SU-DHL-6 (cell line): ENCODE measurements around the gene MYO10.

Experiments used
- H2AFZ ChIP-seq: fragments of 200-600 bp; sonication (generic); 2 replicates; pipeline ENCODE4 v1.6.1; 2014; ENCODE audit warnings: low read depth, mild to moderate bottlenecking, moderate library complexity, mixed read lengths, antibody characterized with exemption, low read length; ENCODE audit not compliant: severe bottlenecking
- H3F3A ChIP-seq: fragments of 200-600 bp; shearing (Covaris generic); 2 replicates; pipeline ENCODE4 v1.6.0; 2016; ENCODE audit warnings: antibody characterized with exemption, mild to moderate bottlenecking; ENCODE audit not compliant: insufficient read depth
- H3K27ac ChIP-seq: fragments of 200-600 bp; sonication (generic); 2 replicates; pipeline ENCODE4 v1.5.1; 2016; ENCODE audit warnings: low read depth, mild to moderate bottlenecking, low read length, moderate library complexity, mixed read lengths
- H3K27me3 ChIP-seq: fragments of 200-600 bp; sonication (generic), shearing (Covaris generic); 2 replicates; pipeline ENCODE4 v1.6.0; 2014; ENCODE audit warnings: mild to moderate bottlenecking, low read length
- H3K36me3 ChIP-seq: fragments of 200-600 bp; sonication (generic); 2 replicates; pipeline ENCODE4 v1.6.1; 2014; ENCODE audit warnings: mild to moderate bottlenecking, low read length, mixed read lengths
- H3K4me2 ChIP-seq: fragments of 300-600, 200-600 bp; shearing (Covaris generic), sonication (generic); 2 replicates; pipeline ENCODE4 v1.6.0; 2014; ENCODE audit warnings: low read length, low read depth, mild to moderate bottlenecking; ENCODE audit not compliant: poor library complexity, severe bottlenecking
- H3K4me3 ChIP-seq: fragments of 200-600 bp; sonication (generic); 2 replicates; pipeline ENCODE4 v1.5.1; 2014; ENCODE audit warnings: antibody characterized with exemption, low read length, mild to moderate bottlenecking, mixed read lengths; ENCODE audit not compliant: insufficient read depth, poor library complexity, severe bottlenecking
- H3K79me2 ChIP-seq: fragments of 200-600 bp; sonication (generic); 2 replicates; pipeline ENCODE4 v1.6.1; 2014; ENCODE audit warnings: mild to moderate bottlenecking, low read length, moderate library complexity; ENCODE audit not compliant: insufficient read depth
- H3K9ac ChIP-seq: fragments of 200-600 bp; sonication (generic); 2 replicates; pipeline ENCODE4 v1.7.0; 2014; ENCODE audit warnings: mild to moderate bottlenecking, low read length
- H3K9me2 ChIP-seq: fragments of 200-600 bp; sonication (generic); replicated peaks from 2 replicates; pipeline ENCODE4 v1.6.1; 2014; ENCODE audit warnings: low read length; ENCODE audit not compliant: insufficient read depth
- H3K9me3 ChIP-seq: fragments of 200-600 bp; sonication (generic); 2 replicates; pipeline ENCODE4 v1.6.1; 2014; ENCODE audit warnings: low read length, mixed read lengths; ENCODE audit not compliant: insufficient read depth
- H4K20me1 ChIP-seq: fragments of 200-600 bp; sonication (generic); 2 replicates; pipeline ENCODE4 v1.6.1; 2014; ENCODE audit warnings: low read depth, mild to moderate bottlenecking, antibody characterized with exemption, low read length, moderate library complexity, mixed read lengths
- EZH2phosphoT487 ChIP-seq: fragments of 200-600 bp; sonication (generic), shearing (Covaris generic); conservative IDR thresholded peaks from 2 replicates; pipeline ENCODE4 v1.6.1; 2018; ENCODE audit warnings: mild to moderate bottlenecking, antibody characterized with exemption, low read length, moderate library complexity, mixed read lengths
- TF ChIP-seq, protein P1 (sequence below): fragments of 200-600 bp; sonication (generic); IDR thresholded peaks from one replicate; pipeline ENCODE4 v1.5.1; 2017; ENCODE audit warnings: antibody characterized with exemption, mild to moderate bottlenecking, low read length, moderate library complexity; ENCODE audit not compliant: insufficient read depth, poor library complexity, severe bottlenecking

MYO10 gene

DNA sequence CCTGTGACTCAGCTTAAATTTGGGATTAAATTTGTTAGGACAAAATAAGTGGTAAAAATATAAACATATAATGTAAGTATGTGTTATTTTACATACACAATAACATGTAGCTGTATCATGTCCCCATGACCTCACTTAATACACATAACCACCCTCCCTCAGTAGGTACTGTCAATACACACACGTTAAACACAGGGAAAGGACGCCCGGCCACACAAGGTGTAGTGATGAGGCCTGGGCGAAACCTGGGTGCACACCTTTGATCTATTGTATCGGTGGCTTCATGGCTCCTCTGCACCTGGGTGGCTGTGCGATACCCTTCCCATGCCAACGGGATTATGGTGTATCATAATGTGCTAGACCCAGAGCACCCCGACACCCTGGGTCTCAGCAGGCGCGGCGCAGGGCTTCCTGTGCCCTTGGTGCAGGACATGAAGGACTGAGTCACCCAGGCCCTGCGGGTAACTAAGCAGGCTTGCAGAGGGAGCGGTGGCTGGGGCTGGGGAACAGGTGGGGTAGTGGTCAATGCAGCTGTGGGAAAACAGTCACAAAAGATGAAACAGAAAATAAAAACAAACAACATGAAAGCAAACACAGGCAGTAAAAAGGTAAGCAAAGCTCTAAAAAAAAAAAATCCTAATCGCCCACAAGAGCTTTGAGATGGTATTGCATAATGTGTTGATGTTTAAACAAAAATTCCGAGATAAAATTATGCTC is 191.8 kb downstream of the MYO10 start:
- no peaks in the 10 kb centered on the region for H3K9me3 ChIP-seq
- H2AFZ ChIP-seq: no peak overlapping the region
- H3K4me3 ChIP-seq: no peak overlapping the region
- no peaks in the 10 kb centered on the region for H3F3A ChIP-seq
- no peak overlapping the region for H3K4me2 ChIP-seq
- no peak overlapping the region for H3K9ac ChIP-seq
- H4K20me1 ChIP-seq: no peaks in the 10 kb centered on the region
- H3K27me3 ChIP-seq: no peaks in the 10 kb centered on the region
- H3K27ac ChIP-seq: no peak overlapping the region
- no peaks in the 10 kb centered on the region for H3K36me3 ChIP-seq
- H3K9me2 ChIP-seq: no peaks in the 10 kb centered on the region
- H3K79me2 ChIP-seq: no peaks in the 10 kb centered on the region
- no peak for TF ChIP-seq EZH2phosphoT487
- TF ChIP-seq, protein P1, sequence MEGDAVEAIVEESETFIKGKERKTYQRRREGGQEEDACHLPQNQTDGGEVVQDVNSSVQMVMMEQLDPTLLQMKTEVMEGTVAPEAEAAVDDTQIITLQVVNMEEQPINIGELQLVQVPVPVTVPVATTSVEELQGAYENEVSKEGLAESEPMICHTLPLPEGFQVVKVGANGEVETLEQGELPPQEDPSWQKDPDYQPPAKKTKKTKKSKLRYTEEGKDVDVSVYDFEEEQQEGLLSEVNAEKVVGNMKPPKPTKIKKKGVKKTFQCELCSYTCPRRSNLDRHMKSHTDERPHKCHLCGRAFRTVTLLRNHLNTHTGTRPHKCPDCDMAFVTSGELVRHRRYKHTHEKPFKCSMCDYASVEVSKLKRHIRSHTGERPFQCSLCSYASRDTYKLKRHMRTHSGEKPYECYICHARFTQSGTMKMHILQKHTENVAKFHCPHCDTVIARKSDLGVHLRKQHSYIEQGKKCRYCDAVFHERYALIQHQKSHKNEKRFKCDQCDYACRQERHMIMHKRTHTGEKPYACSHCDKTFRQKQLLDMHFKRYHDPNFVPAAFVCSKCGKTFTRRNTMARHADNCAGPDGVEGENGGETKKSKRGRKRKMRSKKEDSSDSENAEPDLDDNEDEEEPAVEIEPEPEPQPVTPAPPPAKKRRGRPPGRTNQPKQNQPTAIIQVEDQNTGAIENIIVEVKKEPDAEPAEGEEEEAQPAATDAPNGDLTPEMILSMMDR: no peak

- Histone ChIP-seq H3K9me2 (no peaks in the 10 kb centered on the region), H3K27me3 (no peaks in the 10 kb centered on the region), H2AFZ (no peak overlapping the region), H3F3A (no peaks in the 10 kb centered on the region), H3K9me3 (no peaks in the 10 kb centered on the region), H3K36me3 (no peaks in the 10 kb centered on the region), H3K27ac (no peak overlapping the region), H3K79me2 (no peaks in the 10 kb centered on the region), H3K9ac (no peak overlapping the region), H3K4me3 (no peak overlapping the region), H3K4me2 (no peak overlapping the region), H4K20me1 (no peaks in the 10 kb centered on the region)
- TF ChIP-seq, protein P1: no peak
- no peak for TF ChIP-seq EZH2phosphoT487
Observed at GRCh38 chr5:16742938-16743337, 193.2 kb downstream of the MYO10 start.

DNA sequence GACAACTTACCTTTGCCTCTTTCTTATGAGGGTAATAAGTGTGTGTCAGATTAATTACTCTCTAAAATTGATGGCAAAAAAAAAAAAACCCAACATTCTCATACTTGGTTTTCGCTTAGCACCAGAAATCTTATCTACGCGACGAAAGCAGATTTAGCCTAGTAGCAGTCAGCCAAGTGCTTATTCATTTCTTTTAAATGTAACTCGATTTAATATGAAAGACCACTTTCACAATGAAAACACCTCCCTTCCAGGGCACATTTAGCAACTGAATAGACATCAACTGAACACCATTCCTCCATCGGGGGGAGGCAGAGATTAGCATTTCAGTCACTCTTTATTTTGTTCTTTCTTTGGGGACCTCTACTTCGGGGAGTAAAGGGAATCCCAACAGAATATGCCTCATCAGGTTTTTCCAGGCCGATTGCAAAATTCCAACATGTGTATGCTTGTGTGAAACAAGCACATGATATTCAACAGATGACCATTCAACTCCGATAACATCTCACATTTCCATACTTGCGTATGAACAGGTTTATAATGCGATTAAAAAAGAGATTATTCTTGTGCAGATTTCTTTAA is 195.2 kb downstream of the MYO10 start:
- Histone ChIP-seq H3K27ac (no peak overlapping the region), H3K9me2 (no peaks in the 10 kb centered on the region)

More for the DNA sequence above, 195.2 kb downstream of the MYO10 start:
- Histone ChIP-seq H3K79me2 (no peaks in the 10 kb centered on the region), H3F3A (no peaks in the 10 kb centered on the region), H2AFZ (no peak overlapping the region), H4K20me1 (no peaks in the 10 kb centered on the region), H3K4me3 (no peak overlapping the region), H3K9me3 (no peaks in the 10 kb centered on the region), H3K4me2 (no peak overlapping the region), H3K36me3 (no peaks in the 10 kb centered on the region), H3K9ac (no peak overlapping the region), H3K27me3 (no peaks in the 10 kb centered on the region)
- TF ChIP-seq EZH2phosphoT487: no peak
- TF ChIP-seq, protein P1: no peak
